Raji (cell line): Measurements from ENCODE around the gene B3GALT5.

Experiments used
- POLR2A ChIP-seq: IDR thresholded peaks from 2 replicates; pipeline ENCODE4 v1.6.1; 2011; ENCODE audit warnings: low read depth, low read length, control low read depth; ENCODE audit not compliant: insufficient read depth

Gene B3GALT5

DNA sequence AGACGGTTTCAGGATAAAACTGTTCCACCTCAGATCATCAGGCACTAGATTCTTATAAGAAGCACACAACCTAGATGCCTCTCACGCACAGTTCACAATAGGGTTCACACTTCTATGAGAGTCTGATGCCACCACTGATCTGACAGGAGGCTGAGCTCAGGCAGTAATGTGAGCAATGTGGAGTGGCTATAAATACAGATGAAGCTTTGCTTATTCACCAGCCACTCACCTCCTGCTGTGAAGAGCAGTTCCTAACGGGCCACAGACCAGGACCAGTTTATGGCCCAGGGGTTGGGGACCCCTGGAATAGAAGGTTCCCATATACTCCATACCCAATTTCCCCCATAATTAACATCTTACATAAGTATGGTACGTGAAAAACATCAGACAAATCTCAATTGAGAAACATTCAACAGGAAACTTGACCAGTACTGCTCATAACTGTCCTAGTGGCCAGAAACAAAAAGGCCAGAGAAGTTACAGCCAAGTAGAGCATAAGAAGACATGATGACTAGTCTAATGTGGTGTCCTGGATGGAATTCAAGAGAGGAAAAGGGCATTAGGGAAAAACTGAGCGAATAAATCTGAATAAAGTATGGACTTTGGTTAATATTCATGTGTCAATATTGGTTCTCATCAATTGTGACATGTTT lies 107.5 kb downstream of the B3GALT5 start:
- no peak for TF ChIP-seq POLR2A

DNA sequence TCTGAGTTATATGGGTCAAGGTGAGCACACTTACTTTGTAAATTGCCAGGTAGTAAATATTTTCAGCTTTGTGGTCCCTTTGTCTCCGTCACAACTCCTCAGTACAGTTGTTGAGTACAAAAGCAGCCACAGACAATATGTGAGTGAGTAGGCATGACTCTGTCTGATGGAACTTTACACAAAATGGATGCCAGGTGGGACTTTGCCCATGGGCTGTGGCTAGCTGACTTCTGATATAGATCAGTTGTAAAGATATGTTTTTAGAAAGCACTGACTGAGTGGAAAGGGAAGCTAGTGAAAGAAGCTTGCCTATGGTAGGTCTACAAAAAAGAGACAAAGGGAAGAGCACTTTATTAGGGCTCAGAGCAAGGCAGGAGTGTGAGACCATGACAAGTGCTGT lies 109.1 kb downstream of the B3GALT5 start:
- no peak for TF ChIP-seq POLR2A
